Loucy (cell line): ENCODE results near the gene ROR1.

ENCODE experiments used
- CTCF ChIP-seq: fragments of 200-600 bp; sonication (generic); conservative IDR thresholded peaks from 2 replicates; pipeline ENCODE4 v1.5.1; 2014; ENCODE audit warnings: mild to moderate bottlenecking, antibody characterized with exemption, low read length
- EZH2phosphoT487 ChIP-seq: fragments of 200-600 bp; IDR thresholded peaks from 2 replicates; pipeline ENCODE4 v1.6.1; 2018; ENCODE audit warnings: antibody characterized with exemption, mild to moderate bottlenecking, moderate library complexity, borderline replicate concordance

- TF ChIP-seq CTCF (no peak), EZH2phosphoT487 (no peak)
Observed at GRCh38 chr1:63794354-63794753, 20.5 kb downstream of the ROR1 start.
